ENCODE results near the gene SLC35F3. TPM values are rescaled to one million over a fixed set of nuclear protein-coding genes. Genes with fewer than 3 reads are reported as not detected.

The SLC35F3 gene
- total and polyA plus RNA-seq, 7 donors, result under 0.01 to 0.54 (median 0.28) TPM; not detected in 2

DNA sequence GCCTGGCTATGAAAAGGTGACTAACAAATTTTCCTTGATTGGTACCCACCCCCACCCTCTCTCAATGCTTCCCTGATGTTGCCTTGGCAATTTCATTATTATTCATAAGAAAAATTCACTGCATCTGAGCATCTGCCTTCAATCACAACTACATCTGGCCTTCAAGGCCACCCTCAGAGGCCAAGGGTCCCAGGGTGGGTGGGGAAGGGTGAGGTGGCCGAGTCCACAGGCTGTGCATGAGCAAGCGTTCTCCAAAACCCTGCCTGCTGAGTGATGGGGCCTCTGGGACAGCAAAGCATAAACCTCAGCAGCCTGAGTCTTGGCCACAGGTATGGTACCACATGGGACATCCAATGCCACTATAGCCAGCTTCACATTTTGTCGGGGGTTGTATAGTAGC, 198.7 kb downstream of the SLC35F3 start:
- 78 to 79% methylated on average over 3 of the region's 3 CpGs for WGBS, 2 donors
- Histone ChIP-seq H3K27ac (no peak overlapping the region), H3K27me3 (no peaks in the 10 kb centered on the region), H3K36me3 (no peaks in the 10 kb centered on the region), H3K9me3 (no peaks in the 10 kb centered on the region), H3K4me3 (no peak overlapping the region), H3K4me1 (no peaks in the 10 kb centered on the region)
- TF ChIP-seq POLR2AphosphoS5 (IDR thresholded peaks at IDR 0.05) (no peak), POLR2A (IDR thresholded peaks at IDR 0.05) (no peak), EP300 (IDR thresholded peaks at IDR 0.05) (no peak)
- TF ChIP-seq, protein P1, sequence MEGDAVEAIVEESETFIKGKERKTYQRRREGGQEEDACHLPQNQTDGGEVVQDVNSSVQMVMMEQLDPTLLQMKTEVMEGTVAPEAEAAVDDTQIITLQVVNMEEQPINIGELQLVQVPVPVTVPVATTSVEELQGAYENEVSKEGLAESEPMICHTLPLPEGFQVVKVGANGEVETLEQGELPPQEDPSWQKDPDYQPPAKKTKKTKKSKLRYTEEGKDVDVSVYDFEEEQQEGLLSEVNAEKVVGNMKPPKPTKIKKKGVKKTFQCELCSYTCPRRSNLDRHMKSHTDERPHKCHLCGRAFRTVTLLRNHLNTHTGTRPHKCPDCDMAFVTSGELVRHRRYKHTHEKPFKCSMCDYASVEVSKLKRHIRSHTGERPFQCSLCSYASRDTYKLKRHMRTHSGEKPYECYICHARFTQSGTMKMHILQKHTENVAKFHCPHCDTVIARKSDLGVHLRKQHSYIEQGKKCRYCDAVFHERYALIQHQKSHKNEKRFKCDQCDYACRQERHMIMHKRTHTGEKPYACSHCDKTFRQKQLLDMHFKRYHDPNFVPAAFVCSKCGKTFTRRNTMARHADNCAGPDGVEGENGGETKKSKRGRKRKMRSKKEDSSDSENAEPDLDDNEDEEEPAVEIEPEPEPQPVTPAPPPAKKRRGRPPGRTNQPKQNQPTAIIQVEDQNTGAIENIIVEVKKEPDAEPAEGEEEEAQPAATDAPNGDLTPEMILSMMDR (IDR thresholded peaks at IDR 0.05), result no peak
- intact Hi-C loops (cut with DNase I), result no loop called here
- DNase-seq, result no peak

DNA sequence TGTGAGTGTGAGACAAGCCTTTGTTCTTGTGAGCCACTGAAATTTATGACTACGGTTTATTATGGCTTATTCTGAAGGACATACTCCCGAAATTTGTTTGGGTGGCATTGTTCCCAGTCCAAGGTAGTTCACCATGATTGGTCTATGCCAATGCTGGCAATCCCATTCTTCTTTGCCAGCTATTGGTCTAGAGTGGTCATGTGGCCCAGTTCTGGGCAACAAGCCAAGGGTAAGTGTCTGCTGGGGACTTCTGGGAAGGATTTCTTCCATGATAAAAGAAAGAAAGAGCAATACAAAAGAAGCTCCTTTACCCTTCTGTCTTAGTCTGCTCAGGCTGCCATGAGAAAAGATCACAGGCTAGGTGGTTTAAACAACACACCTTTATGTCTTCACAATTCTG, 201.6 kb downstream of the SLC35F3 start:
- Histone ChIP-seq H3K9me3 (no peaks in the 10 kb centered on the region), H3K4me3 (no peak overlapping the region), H3K27me3 (peaks cover 0 to under 1% (median 0%) of the 10 kb centered on the region in 3 donors), H3K36me3 (no peaks in the 10 kb centered on the region), H3K27ac (no peak overlapping the region), H3K4me1 (no peaks in the 10 kb centered on the region)
- 16 to 68% methylated on average over 2 of the region's 2 CpGs for WGBS, 2 donors
- DNase-seq, result no peak
- TF ChIP-seq POLR2A (IDR thresholded peaks at IDR 0.05), result no peak
- TF ChIP-seq POLR2AphosphoS5 (IDR thresholded peaks at IDR 0.05), result no peak
- TF ChIP-seq, protein P1 (IDR thresholded peaks at IDR 0.05), result no peak
- no peak for TF ChIP-seq EP300 (IDR thresholded peaks at IDR 0.05)
- intact Hi-C loops (cut with DNase I), result no loop called here

- H3K4me3 ChIP-seq, result no peak overlapping the region
- H3K4me1 ChIP-seq, result no peaks in the 10 kb centered on the region
- 91 to 92% methylated on average over 3 of the region's 3 CpGs for WGBS, 2 donors
- H3K9me3 ChIP-seq, result no peaks in the 10 kb centered on the region
- H3K27ac ChIP-seq, result no peak overlapping the region
- intact Hi-C loops (cut with DNase I), result no loop called here
- H3K27me3 ChIP-seq, result peaks cover 0 to 5% (median 0%) of the 10 kb centered on the region in 3 donors
- no peak for DNase-seq
- TF ChIP-seq, protein P1 (IDR thresholded peaks at IDR 0.05), result no peak
- TF ChIP-seq EP300 (IDR thresholded peaks at IDR 0.05) (no peak), POLR2AphosphoS5 (IDR thresholded peaks at IDR 0.05) (no peak), POLR2A (IDR thresholded peaks at IDR 0.05) (no peak)
- no peaks in the 10 kb centered on the region for H3K36me3 ChIP-seq
Measured at GRCh38 chr1:234107416-234108021, 203.0 kb downstream of the SLC35F3 start.

GRCh38 chr1:234108921-234109320, 204.4 kb downstream of the SLC35F3 start:
- no peaks in the 10 kb centered on the region for H3K36me3 ChIP-seq
- H3K27ac ChIP-seq, result no peak overlapping the region
- H3K4me3 ChIP-seq, result no peak overlapping the region
- 68 to 81% methylated on average over 3 of the region's 3 CpGs for WGBS, 2 donors
- TF ChIP-seq EP300 (IDR thresholded peaks at IDR 0.05) (no peak), POLR2A (IDR thresholded peaks at IDR 0.05) (no peak), POLR2AphosphoS5 (IDR thresholded peaks at IDR 0.05) (no peak)
- TF ChIP-seq, protein P1 (IDR thresholded peaks at IDR 0.05), result no peak
- H3K9me3 ChIP-seq, result no peaks in the 10 kb centered on the region
- intact Hi-C loops (cut with DNase I), result no loop called here
- no peak for DNase-seq
- H3K4me1 ChIP-seq, result no peaks in the 10 kb centered on the region
- H3K27me3 ChIP-seq, result peaks cover 0 to 5% (median 0%) of the 10 kb centered on the region in 3 donors

DNA sequence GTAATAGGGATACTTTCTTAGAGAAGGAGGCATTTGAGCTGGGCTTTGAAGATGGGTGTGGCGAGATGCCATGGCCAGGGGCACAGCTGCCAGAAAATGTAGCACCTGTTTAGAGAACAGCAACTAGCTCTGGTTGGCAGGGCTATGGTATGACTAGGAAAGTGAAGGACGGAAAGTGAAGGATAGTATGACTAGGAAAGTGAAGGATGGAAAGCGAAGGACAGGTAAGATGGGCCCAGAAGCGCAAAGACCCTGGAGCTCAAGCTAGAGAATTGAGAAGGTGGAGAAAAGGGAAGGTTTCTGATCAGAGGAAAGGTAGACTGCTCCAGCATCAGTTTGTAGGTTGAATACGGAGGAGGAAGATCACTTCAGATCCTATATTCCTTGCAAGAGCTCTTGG, 205.4 kb downstream of the SLC35F3 start:
- Histone ChIP-seq H3K4me3 (no peak overlapping the region), H3K27ac (no peak overlapping the region), H3K9me3 (no peaks in the 10 kb centered on the region), H3K4me1 (no peaks in the 10 kb centered on the region), H3K27me3 (peaks cover 0 to 8% (median 0%) of the 10 kb centered on the region in 3 donors), H3K36me3 (no peaks in the 10 kb centered on the region)
- DNase-seq, result no peak
- intact Hi-C loops (cut with DNase I), result no loop called here
- no peak for TF ChIP-seq POLR2AphosphoS5 (IDR thresholded peaks at IDR 0.05)
- TF ChIP-seq EP300 (IDR thresholded peaks at IDR 0.05), result no peak
- TF ChIP-seq, protein P1 (IDR thresholded peaks at IDR 0.05), result no peak
- no peak for TF ChIP-seq POLR2A (IDR thresholded peaks at IDR 0.05)
- 84 to 86% methylated on average over 5 of the region's 5 CpGs for WGBS, 2 donors
